A549 (cell line): Measurements from ENCODE around the gene NEUROG1. TPM values are rescaled to one million over a fixed set of nuclear protein-coding genes. Genes with fewer than 3 reads are reported as not detected.

Experiments used
- ATAC-seq, 2 experiments: fragments of 200-7000 bp in 1 of 2; fragments of >200 bp in 1 of 2; cut with Nextera tagmentation in 1 of 2; cut with Tn5 transposase in 1 of 2; 3 replicates each; pipeline versions ENCODE4 v1.8.0 to v1.9.1; 2018 to 2020; ENCODE audit warnings: mild to moderate bottlenecking in 1 of 2, moderate library complexity in 1 of 2
- CTCF ChIA-PET: fragments of 300-600 bp; sonication (Branson Sonifier 250); formaldehyde crosslinking; extraction: SDS; loops from one replicate; lab custom pipeline; 2021; ENCODE audit warnings: antibody characterized with exemption, inconsistent platforms; lab: Yijun Ruan, JAX
- POLR2A ChIA-PET: fragments of 350-600 bp; formaldehyde crosslinking; extraction: SDS; loops from one replicate; lab custom pipeline; 2021; ENCODE audit warnings: antibody characterized with exemption, inconsistent platforms; lab: Yijun Ruan, JAX
- DNase-seq, 2 experiments: peaks; one replicate each; pipeline versions ENCODE4 v3.0.0 to v3.0.0-alpha.2; 2011 to 2016; ENCODE audit warnings: low read depth in 1 of 2, low spot score in 1 of 2
- FAIRE-seq: peaks from 2 replicates; lab custom pipeline; 2011; peaks lifted over from hg19 to GRCh38; lab: Jason Lieb, UNC
- H3K27ac ChIP-seq, 2 experiments: fragments of >200 bp; sonication (Bioruptor Twin); formaldehyde crosslinking; 3 replicates each; pipeline ENCODE4 v1.5.1; 2016 to 2017
- H3K4me1 ChIP-seq: fragments of >200 bp; sonication (Bioruptor Twin); formaldehyde crosslinking; 3 replicates; pipeline ENCODE4 v1.6.1; 2016
- H3K4me2 ChIP-seq: fragments of >200 bp; sonication (Bioruptor Twin); formaldehyde crosslinking; 3 replicates; pipeline ENCODE4 v1.6.1; 2016
- H3K4me3 ChIP-seq: fragments of >200 bp; sonication (Bioruptor Twin); formaldehyde crosslinking; 3 replicates; pipeline ENCODE4 v1.5.1; 2016
- H3K9me3 ChIP-seq: fragments of >200 bp; sonication (Bioruptor Twin); formaldehyde crosslinking; 3 replicates; pipeline ENCODE4 v1.6.1; 2016
- BHLHE40 ChIP-seq: IDR thresholded peaks from 2 replicates; pipeline ENCODE4 v1.6.1; 2012; ENCODE audit warnings: low read depth, low read length, inconsistent platforms
- CHD2 ChIP-seq: fragments of 150-350 bp; IDR thresholded peaks from 2 replicates; pipeline ENCODE4 v1.6.1; 2014; ENCODE audit warnings: low read length; ENCODE audit not compliant: partially characterized antibody
- EHF ChIP-seq: fragments of 250-450 bp; sonication (Bioruptor Pico); IDR thresholded peaks from 2 replicates; pipeline ENCODE4 v1.5.0; 2020; ENCODE audit warnings: mild to moderate bottlenecking
- ELK1 ChIP-seq: fragments of 150-350 bp; IDR thresholded peaks from 2 replicates; pipeline ENCODE4 v1.6.1; 2014; ENCODE audit warnings: low read depth, mild to moderate bottlenecking, low read length
- EP300 ChIP-seq, 2 experiments: fragments of >200 bp; sonication (Bioruptor Twin); formaldehyde crosslinking; IDR thresholded peaks; 2 replicates in 1 of 2; 3 replicates in 1 of 2; pipeline ENCODE4 v1.6.1; 2016 to 2017
- ESRRA ChIP-seq: fragments of 150-350 bp; IDR thresholded peaks from 2 replicates; pipeline ENCODE4 v1.6.1; 2014; ENCODE audit warnings: mild to moderate bottlenecking, low read length, borderline replicate concordance
- FOSB ChIP-seq: fragments of 250-450 bp; sonication (Bioruptor Pico); IDR thresholded peaks from 2 replicates; pipeline ENCODE4 v1.5.0; 2020; ENCODE audit warnings: mild to moderate bottlenecking, moderate library complexity
- FOSL2 ChIP-seq, 2 experiments: fragments of 450-650 bp in 1 of 2; fragments of >200 bp in 1 of 2; sonication (Bioruptor Twin) in 1 of 2; formaldehyde crosslinking; IDR thresholded peaks; 2 replicates each; pipeline versions ENCODE4 v1.5.0 to v1.6.1; 2016 to 2020; ENCODE audit warnings: mild to moderate bottlenecking in 1 of 2, moderate library complexity in 1 of 2
- HDAC2 ChIP-seq: fragments of 200-600 bp; sonication (generic); IDR thresholded peaks from 2 replicates; pipeline ENCODE4 v1.6.1; 2016
- HOXB5 ChIP-seq: fragments of 250-450 bp; sonication (Bioruptor Pico); IDR thresholded peaks from 2 replicates; pipeline ENCODE4 v1.5.0; 2020; ENCODE audit warnings: mild to moderate bottlenecking, moderate library complexity
- JUN ChIP-seq, 2 experiments: fragments of >200 bp; sonication (Bioruptor Twin); formaldehyde crosslinking; IDR thresholded peaks; 2 replicates in 1 of 2; 3 replicates in 1 of 2; pipeline ENCODE4 v1.6.1; 2016 to 2017
- JUNB ChIP-seq: fragments of >200 bp; sonication (Bioruptor Twin); formaldehyde crosslinking; IDR thresholded peaks from 2 replicates; pipeline ENCODE4 v1.6.1; 2016
- KDM5A ChIP-seq: fragments of 200-600 bp; sonication (generic); IDR thresholded peaks from 2 replicates; pipeline ENCODE4 v1.6.1; 2016; ENCODE audit warnings: antibody characterized with exemption, mild to moderate bottlenecking
- MAZ ChIP-seq: fragments of 150-350 bp; IDR thresholded peaks from 2 replicates; pipeline ENCODE4 v1.6.1; 2014; ENCODE audit warnings: antibody characterized with exemption, low read depth, low read length, borderline replicate concordance
- NFE2L2 ChIP-seq: fragments of 150-350 bp; conservative IDR thresholded peaks from 2 replicates; pipeline ENCODE4 v1.6.1; 2014; ENCODE audit warnings: low read length
- POLR2AphosphoS2 ChIP-seq: conservative IDR thresholded peaks from 2 replicates; pipeline ENCODE4 v1.6.1; 2012; ENCODE audit warnings: low read length, improper control_type of control experiment, inconsistent platforms
- RAD21 ChIP-seq, 2 experiments: fragments of >200 bp in 1 of 2; sonication (Bioruptor Twin) in 1 of 2; formaldehyde crosslinking in 1 of 2; IDR thresholded peaks in 1 of 2; conservative IDR thresholded peaks in 1 of 2; 2 replicates in 1 of 2; 3 replicates in 1 of 2; pipeline ENCODE4 v1.6.1; 2012 to 2018; ENCODE audit warnings: inconsistent platforms in 1 of 2
- SMC3 ChIP-seq: fragments of >200 bp; sonication (Bioruptor Twin); formaldehyde crosslinking; IDR thresholded peaks from 3 replicates; pipeline ENCODE4 v1.6.1; 2018; ENCODE audit warnings: inconsistent platforms
- SREBF2 ChIP-seq: fragments of 450-650 bp; IDR thresholded peaks from 2 replicates; pipeline ENCODE4 v1.6.1; 2014; ENCODE audit warnings: mild to moderate bottlenecking, moderate library complexity
- USF2 ChIP-seq: fragments of 450-650 bp; IDR thresholded peaks from 2 replicates; pipeline ENCODE4 v1.6.1; 2014; ENCODE audit warnings: antibody characterized with exemption
- ZC3H11A ChIP-seq: fragments of 450-650 bp; IDR thresholded peaks from 2 replicates; pipeline ENCODE4 v1.6.1; 2014; ENCODE audit warnings: antibody characterized with exemption, mild to moderate bottlenecking
- WGBS: methylation state at CpG from one replicate; pipeline ENCODE4 v1.1.6; 2017; ENCODE audit errors: missing lambda C conversion rate; 5-methylcytosine and 5-hydroxymethylcytosine counted together
- polyA plus RNA-seq, 4 experiments: library from polyadenylated mRNA; depleted of rRNA in 3 of 4; stranded (reverse); fragments of >200 nt; fragmentation: RNase III in 1 of 4; extraction: RNeasy Plus Mini Kit Qiagen cat#74134 plus additional on column Dnase treatment in 1 of 4; gene quantifications; 2 replicates in 3 of 4; 3 replicates in 1 of 4; pipeline ENCODE4 v1.2.3, GENCODE V29; 2011 to 2017
- TF ChIP-seq, protein P1 (sequence below): fragments of >200 bp; sonication (Bioruptor Twin); formaldehyde crosslinking; IDR thresholded peaks from 3 replicates; pipeline ENCODE4 v1.5.1; 2016
- TF ChIP-seq, protein P2 (sequence below): IDR thresholded peaks from 2 replicates; pipeline ENCODE4 v1.6.1; 2012
- TF ChIP-seq, protein P3 (sequence below): fragments of 250-450 bp; sonication (Bioruptor Pico); IDR thresholded peaks from 2 replicates; pipeline ENCODE4 v1.5.0; 2020; ENCODE audit warnings: low read depth, mild to moderate bottlenecking, moderate library complexity
- TF ChIP-seq, protein P4 (sequence below): fragments of 250-450 bp; sonication (Bioruptor Pico); IDR thresholded peaks from 2 replicates; pipeline ENCODE4 v1.5.0; 2021; ENCODE audit warnings: mild to moderate bottlenecking, moderate library complexity, borderline replicate concordance

NEUROG1 gene
- polyA plus RNA-seq, 2 of the 4 experiments (the other 2 are of a cell fraction): not detected

DNA sequence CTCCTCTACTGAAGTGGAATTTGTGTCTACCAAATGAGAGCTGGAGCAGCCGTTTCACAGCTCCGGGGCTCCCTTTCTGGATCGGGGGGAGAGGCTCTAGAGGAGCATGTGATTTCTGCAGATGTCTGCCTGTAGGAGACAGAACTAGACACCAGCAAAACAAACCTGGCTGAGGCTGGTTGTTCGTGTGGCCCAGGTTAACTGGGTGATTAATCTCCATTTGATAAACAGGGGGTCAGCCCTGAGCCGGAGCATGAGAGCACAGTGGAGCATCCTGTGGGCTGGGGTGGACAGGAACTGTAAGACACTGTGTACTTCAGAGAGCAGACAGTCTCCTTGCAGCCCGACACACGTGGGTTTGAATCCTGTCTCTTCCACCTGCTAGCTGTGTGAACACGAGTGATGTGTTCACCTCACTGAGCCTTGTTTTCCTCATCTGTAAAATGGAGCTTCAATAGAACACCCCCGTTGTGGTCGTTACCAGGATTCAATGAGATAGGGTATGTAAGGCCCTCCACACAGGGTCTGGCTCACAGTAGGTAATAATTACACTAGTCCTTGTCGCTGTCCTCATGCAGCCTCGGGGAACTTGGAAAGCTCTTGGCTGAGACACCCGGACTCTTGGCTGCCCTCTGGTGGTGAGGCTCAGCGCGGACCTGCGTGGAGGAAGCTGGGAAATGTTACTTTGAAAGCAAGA is 30.1 kb upstream of the NEUROG1 start:
- POLR2A ChIA-PET: interaction anchor here (0.5 to 1.5 kb wide), 3 partner anchors 85 to 1335 kb away, joined by 3 to 4 read pairs (median 3); no protein-coding TSS in a partner anchor
- H3K4me1 ChIP-seq: no peaks in the 10 kb centered on the region
- ATAC-seq: peak; percentile 65 to 86; a peak in 5 of 6 replicates
- H3K27ac ChIP-seq: no peak overlapping the region
- DNase-seq: peak; percentile 64 to 69
- TF ChIP-seq SREBF2 (no peak), EHF (CRISPR knock-in tag) (no peak), RAD21 (conservative IDR thresholded peaks at IDR 0.05 in 1 of 2, IDR thresholded peaks at IDR 0.05 in 1 of 2) (peak; percentile 53 to 57), ELK1 (no peak), SMC3 (peak; percentile 77), KDM5A (no peak), CHD2 (no peak), MAZ (no peak), HDAC2 (no peak), ESRRA (no peak), POLR2AphosphoS2 (no peak), HOXB5 (no peak)
- TF ChIP-seq, protein P1, sequence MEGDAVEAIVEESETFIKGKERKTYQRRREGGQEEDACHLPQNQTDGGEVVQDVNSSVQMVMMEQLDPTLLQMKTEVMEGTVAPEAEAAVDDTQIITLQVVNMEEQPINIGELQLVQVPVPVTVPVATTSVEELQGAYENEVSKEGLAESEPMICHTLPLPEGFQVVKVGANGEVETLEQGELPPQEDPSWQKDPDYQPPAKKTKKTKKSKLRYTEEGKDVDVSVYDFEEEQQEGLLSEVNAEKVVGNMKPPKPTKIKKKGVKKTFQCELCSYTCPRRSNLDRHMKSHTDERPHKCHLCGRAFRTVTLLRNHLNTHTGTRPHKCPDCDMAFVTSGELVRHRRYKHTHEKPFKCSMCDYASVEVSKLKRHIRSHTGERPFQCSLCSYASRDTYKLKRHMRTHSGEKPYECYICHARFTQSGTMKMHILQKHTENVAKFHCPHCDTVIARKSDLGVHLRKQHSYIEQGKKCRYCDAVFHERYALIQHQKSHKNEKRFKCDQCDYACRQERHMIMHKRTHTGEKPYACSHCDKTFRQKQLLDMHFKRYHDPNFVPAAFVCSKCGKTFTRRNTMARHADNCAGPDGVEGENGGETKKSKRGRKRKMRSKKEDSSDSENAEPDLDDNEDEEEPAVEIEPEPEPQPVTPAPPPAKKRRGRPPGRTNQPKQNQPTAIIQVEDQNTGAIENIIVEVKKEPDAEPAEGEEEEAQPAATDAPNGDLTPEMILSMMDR: peak; percentile 85
- H3K9me3 ChIP-seq: no peaks in the 10 kb centered on the region
- 0 out of 3 replicates have a peak overlapping the region, but pooled peaks have one; percentile 6 for H3K4me2 ChIP-seq
- 28% methylated on average over 14 of the region's 16 CpGs for WGBS
- no peak overlapping the region for H3K4me3 ChIP-seq
- FAIRE-seq: no peak
- CTCF ChIA-PET: interaction anchor here (0.5 to 34.8 kb wide), 47 partner anchors 4 to 1796 kb away, joined by 3 to 1932 read pairs (median 4); partner anchors contain the start of genes CXCL14, DCANP1, SLC25A48 and TIFAB

- Histone ChIP-seq H3K4me1 (no peaks in the 10 kb centered on the region), H3K4me2 (no peak overlapping the region), H3K9me3 (no peaks in the 10 kb centered on the region), H3K4me3 (no peak overlapping the region), H3K27ac (no peak overlapping the region)
- ATAC-seq (no peak), DNase-seq (no peak), FAIRE-seq (no peak)
- WGBS: 56% methylated on average over 6 of the region's 6 CpGs
- POLR2A ChIA-PET: no interaction called here
- CTCF ChIA-PET: interaction anchor here (0.8 to 34.8 kb wide), 17 partner anchors 4 to 674 kb away, joined by 3 to 1932 read pairs (median 7); partner anchors contain the start of genes CXCL14, DCANP1 and TIFAB
- no peak for TF ChIP-seq JUNB
- TF ChIP-seq USF2: no peak
- no peak for TF ChIP-seq NFE2L2
- no peak for TF ChIP-seq ZC3H11A
Observed at GRCh38 chr5:135565266-135565665, 29.5 kb upstream of the NEUROG1 start.

DNA sequence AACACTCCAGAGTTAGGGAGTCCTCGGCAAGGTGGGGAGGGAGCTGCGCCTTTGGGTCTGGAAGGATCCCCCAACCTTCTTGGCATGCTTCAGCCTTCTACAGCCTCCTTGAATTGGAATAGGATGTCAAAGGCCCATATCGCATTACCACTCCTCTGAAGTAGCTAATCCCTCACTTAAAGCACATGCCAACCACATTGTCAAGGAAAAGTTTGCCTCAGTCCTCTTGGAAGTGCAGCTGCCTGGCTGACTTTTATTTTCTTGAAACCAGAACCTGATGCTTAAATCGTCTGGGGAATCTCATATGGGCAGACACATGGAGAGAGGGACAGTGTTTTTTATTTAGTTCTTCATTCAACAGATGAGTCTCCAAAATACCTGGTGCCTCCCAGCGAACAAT is 28.6 kb upstream of the NEUROG1 start:
- no peak overlapping the region for H3K4me3 ChIP-seq
- H3K9me3 ChIP-seq: no peaks in the 10 kb centered on the region
- CTCF ChIA-PET: interaction anchor here (2.0 to 34.8 kb wide), 6 partner anchors 5 to 317 kb away, joined by 6 to 1932 read pairs (median 376); partner anchors contain the start of genes CXCL14, DCANP1, SLC25A48 and TIFAB
- POLR2A ChIA-PET: no interaction called here
- H3K27ac ChIP-seq: no peak overlapping the region
- WGBS: 67% methylated on average over 5 of the region's 5 CpGs
- H3K4me1 ChIP-seq: no peaks in the 10 kb centered on the region
- DNase-seq: no peak
- H3K4me2 ChIP-seq: no peak overlapping the region
- no peak for ATAC-seq
- no peak for FAIRE-seq
- no peak for TF ChIP-seq JUNB
- TF ChIP-seq, protein P2, sequence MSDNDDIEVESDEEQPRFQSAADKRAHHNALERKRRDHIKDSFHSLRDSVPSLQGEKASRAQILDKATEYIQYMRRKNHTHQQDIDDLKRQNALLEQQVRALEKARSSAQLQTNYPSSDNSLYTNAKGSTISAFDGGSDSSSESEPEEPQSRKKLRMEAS: no peak
- TF ChIP-seq EP300 (IDR thresholded peaks at IDR 0.05): no peak
- TF ChIP-seq HOXB5: no peak
- TF ChIP-seq BHLHE40: no peak
- TF ChIP-seq, protein P3, sequence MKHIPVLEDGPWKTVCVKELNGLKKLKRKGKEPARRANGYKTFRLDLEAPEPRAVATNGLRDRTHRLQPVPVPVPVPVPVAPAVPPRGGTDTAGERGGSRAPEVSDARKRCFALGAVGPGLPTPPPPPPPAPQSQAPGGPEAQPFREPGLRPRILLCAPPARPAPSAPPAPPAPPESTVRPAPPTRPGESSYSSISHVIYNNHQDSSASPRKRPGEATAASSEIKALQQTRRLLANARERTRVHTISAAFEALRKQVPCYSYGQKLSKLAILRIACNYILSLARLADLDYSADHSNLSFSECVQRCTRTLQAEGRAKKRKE: no peak
- TF ChIP-seq, protein P4, sequence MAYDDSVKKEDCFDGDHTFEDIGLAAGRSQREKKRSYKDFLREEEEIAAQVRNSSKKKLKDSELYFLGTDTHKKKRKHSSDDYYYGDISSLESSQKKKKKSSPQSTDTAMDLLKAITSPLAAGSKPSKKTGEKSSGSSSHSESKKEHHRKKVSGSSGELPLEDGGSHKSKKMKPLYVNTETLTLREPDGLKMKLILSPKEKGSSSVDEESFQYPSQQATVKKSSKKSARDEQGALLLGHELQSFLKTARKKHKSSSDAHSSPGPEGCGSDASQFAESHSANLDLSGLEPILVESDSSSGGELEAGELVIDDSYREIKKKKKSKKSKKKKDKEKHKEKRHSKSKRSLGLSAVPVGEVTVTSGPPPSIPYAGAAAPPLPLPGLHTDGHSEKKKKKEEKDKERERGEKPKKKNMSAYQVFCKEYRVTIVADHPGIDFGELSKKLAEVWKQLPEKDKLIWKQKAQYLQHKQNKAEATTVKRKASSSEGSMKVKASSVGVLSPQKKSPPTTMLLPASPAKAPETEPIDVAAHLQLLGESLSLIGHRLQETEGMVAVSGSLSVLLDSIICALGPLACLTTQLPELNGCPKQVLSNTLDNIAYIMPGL (CRISPR knock-in tag): no peak
- TF ChIP-seq ELK1: no peak
- TF ChIP-seq EHF (CRISPR knock-in tag): no peak
- no peak for TF ChIP-seq JUN (IDR thresholded peaks at IDR 0.05)
- TF ChIP-seq FOSB: no peak
- TF ChIP-seq FOSL2 (IDR thresholded peaks at IDR 0.05): no peak
- no peak for TF ChIP-seq FOSL2 (CRISPR knock-in tag; IDR thresholded peaks at IDR 0.05)
